H9 (cell line): ENCODE measurements around the gene RPS14. TPM values are rescaled to one million over a fixed set of nuclear protein-coding genes. Genes with fewer than 3 reads are reported as not detected.
A peak's percentile ranks its signal among the peaks of the same experiment; 100 is the strongest.

Experiments used
- DNase-seq: peaks from one replicate; pipeline ENCODE4 v3.0.0-alpha.2; 2017
- H2AFZ ChIP-seq: one replicate; pipeline ENCODE4 v1.6.1; 2013; ENCODE audit warnings: mild to moderate bottlenecking, low read length, control low read depth, moderate library complexity
- H2AK5ac ChIP-seq: 2 replicates; pipeline ENCODE4 v1.6.1; 2013; ENCODE audit warnings: low read length, control low read depth, mixed read lengths; ENCODE audit not compliant: insufficient read length
- H2BK120ac ChIP-seq: one replicate; pipeline ENCODE4 v1.6.1; 2013; ENCODE audit warnings: low read depth, mild to moderate bottlenecking, low read length, control low read depth, inconsistent platforms; ENCODE audit not compliant: poor library complexity, severe bottlenecking
- H2BK12ac ChIP-seq: 2 replicates; pipeline ENCODE4 v1.6.1; 2013; ENCODE audit warnings: low read length, control low read depth, mixed read lengths, low read depth; ENCODE audit not compliant: insufficient read length
- H2BK15ac ChIP-seq: 2 replicates; pipeline ENCODE4 v1.6.1; 2013; ENCODE audit warnings: low read depth, low read length, control low read depth
- H2BK20ac ChIP-seq: one replicate; pipeline ENCODE4 v1.6.1; 2013; ENCODE audit warnings: low read depth, mild to moderate bottlenecking, low read length, control low read depth, inconsistent platforms; ENCODE audit not compliant: poor library complexity, severe bottlenecking
- H2BK5ac ChIP-seq: 2 replicates; pipeline ENCODE4 v1.6.1; 2013; ENCODE audit warnings: low read length, control low read depth, mixed read lengths; ENCODE audit not compliant: insufficient read length
- H3K14ac ChIP-seq: 2 replicates; pipeline ENCODE4 v1.6.1; 2013; ENCODE audit warnings: low read length, control low read depth; ENCODE audit not compliant: insufficient read depth
- H3K18ac ChIP-seq: 2 replicates; pipeline ENCODE4 v1.6.1; 2013; ENCODE audit warnings: low read depth, mild to moderate bottlenecking, mixed read lengths, low read length, control low read depth; ENCODE audit not compliant: insufficient read length
- H3K23ac ChIP-seq: 2 replicates; pipeline ENCODE4 v1.6.1; 2013; ENCODE audit warnings: low read length, control low read depth, mixed read lengths, low read depth; ENCODE audit not compliant: insufficient read length
- H3K23me2 ChIP-seq: 2 replicates; pipeline ENCODE4 v1.6.1; 2013; ENCODE audit warnings: low read depth, mild to moderate bottlenecking, mixed read lengths, low read length, control low read depth; ENCODE audit not compliant: insufficient read length, poor library complexity, severe bottlenecking
- H3K27ac ChIP-seq: 2 replicates; pipeline ENCODE4 v1.5.1; 2013; ENCODE audit warnings: low read length, control low read depth, mixed read lengths, low read depth; ENCODE audit not compliant: insufficient read length
- H3K27me3 ChIP-seq: 2 replicates; pipeline ENCODE4 v1.6.1; 2013; ENCODE audit warnings: low read length, control low read depth, inconsistent platforms; ENCODE audit not compliant: insufficient read depth
- H3K4ac ChIP-seq: 2 replicates; pipeline ENCODE4 v1.6.1; 2013; ENCODE audit warnings: low read depth, mild to moderate bottlenecking, control low read depth, inconsistent platforms, low read length, moderate library complexity
- H3K4me1 ChIP-seq: 2 replicates; pipeline ENCODE4 v1.6.1; 2013; ENCODE audit warnings: low read length, control low read depth, inconsistent platforms; ENCODE audit not compliant: insufficient read depth
- H3K4me2 ChIP-seq: 2 replicates; pipeline ENCODE4 v1.6.1; 2013; ENCODE audit warnings: low read length, control low read depth, mixed read lengths; ENCODE audit not compliant: insufficient read length, insufficient read depth
- H3K56ac ChIP-seq: 2 replicates; pipeline ENCODE4 v1.6.1; 2013; ENCODE audit warnings: low read depth, mild to moderate bottlenecking, mixed read lengths, low read length, control low read depth; ENCODE audit not compliant: insufficient read length
- H3K79me1 ChIP-seq: 2 replicates; pipeline ENCODE4 v1.6.1; 2013; ENCODE audit warnings: low read depth, mild to moderate bottlenecking, moderate library complexity, low read length, control low read depth, inconsistent platforms; ENCODE audit not compliant: insufficient read depth, poor library complexity, severe bottlenecking
- H3K79me2 ChIP-seq: 2 replicates; pipeline ENCODE4 v1.6.1; 2013; ENCODE audit warnings: low read length, control low read depth, inconsistent platforms; ENCODE audit not compliant: insufficient read depth
- H3K9ac ChIP-seq: 2 replicates; pipeline ENCODE4 v1.6.1; 2013; ENCODE audit warnings: low read length, control low read depth, mixed read lengths; ENCODE audit not compliant: insufficient read length; ENCODE audit errors: extremely low read depth
- H3K9me3 ChIP-seq: one replicate; pipeline ENCODE4 v1.6.1; 2013; ENCODE audit warnings: low read depth, low read length, inconsistent platforms; ENCODE audit not compliant: control insufficient read depth
- H3T11ph ChIP-seq: one replicate; pipeline ENCODE4 v1.6.1; 2013; ENCODE audit warnings: mild to moderate bottlenecking, low read length, control low read depth, inconsistent platforms
- H4K20me1 ChIP-seq: one replicate; pipeline ENCODE4 v1.6.1; 2013; ENCODE audit not compliant: control insufficient read depth, insufficient read length, insufficient read depth
- H4K5ac ChIP-seq: 2 replicates; pipeline ENCODE4 v1.6.1; 2013; ENCODE audit warnings: low read depth, mild to moderate bottlenecking, mixed read lengths, low read length, control low read depth; ENCODE audit not compliant: insufficient read length
- H4K8ac ChIP-seq: replicated peaks from 2 replicates; pipeline ENCODE4 v1.6.1; 2013; ENCODE audit warnings: low read length, control low read depth, mixed read lengths, low read depth; ENCODE audit not compliant: insufficient read length
- H4K91ac ChIP-seq: 2 replicates; pipeline ENCODE4 v1.6.1; 2013; ENCODE audit warnings: low read depth, mild to moderate bottlenecking, moderate library complexity, mixed read lengths, low read length, control low read depth; ENCODE audit not compliant: insufficient read length
- H3K27ac Mint-ChIP-seq, 3 experiments: 2 replicates in 2 of 3; 3 replicates in 1 of 3; pipeline ENCODE4 v1.8.0; 2020 to 2021; ENCODE audit warnings: mixed read lengths in 3 of 3, mild to moderate bottlenecking in 1 of 3, moderate library complexity in 1 of 3
- H3K27me3 Mint-ChIP-seq: 2 replicates; pipeline ENCODE4 v1.8.0; 2021; ENCODE audit warnings: low read depth, mild to moderate bottlenecking, moderate library complexity, mixed read lengths
- H3K36me3 Mint-ChIP-seq, 3 experiments: 2 replicates in 2 of 3; 3 replicates in 1 of 3; pipeline ENCODE4 v1.8.0; 2020 to 2021; ENCODE audit warnings: low read depth in 3 of 3, mixed read lengths in 3 of 3; ENCODE audit not compliant: insufficient read depth in 1 of 3
- H3K4me1 Mint-ChIP-seq, 2 experiments: 2 replicates each; pipeline ENCODE4 v1.8.0; 2020; ENCODE audit warnings: mixed read lengths in 2 of 2
- H3K4me3 Mint-ChIP-seq, 2 experiments: 2 replicates in 1 of 2; 3 replicates in 1 of 2; pipeline ENCODE4 v1.8.0; 2020 to 2021; ENCODE audit warnings: mild to moderate bottlenecking in 2 of 2, mixed read lengths in 2 of 2, moderate library complexity in 1 of 2
- H3K9me3 Mint-ChIP-seq, 2 experiments: 2 replicates in 1 of 2; 3 replicates in 1 of 2; pipeline ENCODE4 v1.8.0; 2020; ENCODE audit warnings: mild to moderate bottlenecking in 2 of 2, mixed read lengths in 2 of 2, moderate library complexity in 1 of 2
- WGBS: extraction: QIAGEN DNeasy Blood & Tissue Kit; methylation state at CpG from one replicate; pipeline ENCODE4 v1.1.7; 2013; ENCODE audit warnings: missing lambda C conversion rate, low lambda C conversion rate, mixed read lengths; ENCODE audit not compliant: insufficient read length; ENCODE audit errors: extremely low coverage; 5-methylcytosine and 5-hydroxymethylcytosine counted together
- total RNA-seq: library from RNA; stranded (reverse); gene quantifications from 2 replicates; pipeline ENCODE4 v1.2.1, GENCODE V29; 2021
- TF ChIP-seq, protein P1 (sequence below): fragments of 200-600 bp; sonication (generic); conservative IDR thresholded peaks from 3 replicates; pipeline ENCODE4 v1.8.0; 2021; ENCODE audit warnings: antibody characterized with exemption, mild to moderate bottlenecking

RPS14 gene
- total RNA-seq, 1 experiment from 2014 or later: 2,533 TPM

DNA sequence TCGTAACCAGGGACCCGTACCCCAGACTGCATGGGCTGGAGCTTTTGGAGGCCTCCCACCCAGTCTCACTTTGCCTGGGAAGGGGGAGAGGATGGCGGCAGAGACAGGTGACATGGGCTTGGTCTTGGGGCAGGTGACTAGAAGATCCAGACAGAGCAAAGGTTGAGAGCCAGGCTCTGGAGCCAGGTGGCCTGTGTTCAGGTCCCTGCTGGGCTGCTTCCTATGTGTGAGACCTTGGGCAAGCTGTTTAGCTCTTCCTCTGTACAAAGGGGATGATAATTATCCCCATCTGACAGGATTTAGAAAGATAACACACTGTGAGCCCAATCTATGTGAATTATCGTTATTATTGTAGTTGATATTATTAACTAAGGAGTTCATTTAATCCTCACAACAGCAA is 42.3 kb upstream of the RPS14 start:
- TF ChIP-seq, protein P1, sequence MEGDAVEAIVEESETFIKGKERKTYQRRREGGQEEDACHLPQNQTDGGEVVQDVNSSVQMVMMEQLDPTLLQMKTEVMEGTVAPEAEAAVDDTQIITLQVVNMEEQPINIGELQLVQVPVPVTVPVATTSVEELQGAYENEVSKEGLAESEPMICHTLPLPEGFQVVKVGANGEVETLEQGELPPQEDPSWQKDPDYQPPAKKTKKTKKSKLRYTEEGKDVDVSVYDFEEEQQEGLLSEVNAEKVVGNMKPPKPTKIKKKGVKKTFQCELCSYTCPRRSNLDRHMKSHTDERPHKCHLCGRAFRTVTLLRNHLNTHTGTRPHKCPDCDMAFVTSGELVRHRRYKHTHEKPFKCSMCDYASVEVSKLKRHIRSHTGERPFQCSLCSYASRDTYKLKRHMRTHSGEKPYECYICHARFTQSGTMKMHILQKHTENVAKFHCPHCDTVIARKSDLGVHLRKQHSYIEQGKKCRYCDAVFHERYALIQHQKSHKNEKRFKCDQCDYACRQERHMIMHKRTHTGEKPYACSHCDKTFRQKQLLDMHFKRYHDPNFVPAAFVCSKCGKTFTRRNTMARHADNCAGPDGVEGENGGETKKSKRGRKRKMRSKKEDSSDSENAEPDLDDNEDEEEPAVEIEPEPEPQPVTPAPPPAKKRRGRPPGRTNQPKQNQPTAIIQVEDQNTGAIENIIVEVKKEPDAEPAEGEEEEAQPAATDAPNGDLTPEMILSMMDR: no peak
- Mint-ChIP-seq H3K27me3 (no peaks in the 10 kb centered on the region), H3K36me3 (peaks cover 2 to 13% (median 4%) of the 10 kb centered on the region in 3 experiments; a peak in 4 of 7 replicates), H3K27ac (peak overlapping the region in 2 of 3 experiments; percentile 64 to 80; a peak in 2 of 7 replicates), H3K4me3 (0 out of 5 replicates have a peak overlapping the region, but pooled peaks of 1 of the 2 experiments have one; percentile 14), H3K4me1 (peaks cover 64 to 65% of the 10 kb centered on the region in 2 experiments), H3K9me3 (no peaks in the 10 kb centered on the region)
- H3K56ac ChIP-seq: no peak overlapping the region
- no peak overlapping the region for H3K9ac ChIP-seq
- H4K91ac ChIP-seq: no peak overlapping the region
- no peak overlapping the region for H3K4me2 ChIP-seq
- peaks cover 10% of the 10 kb centered on the region for H3K79me1 ChIP-seq
- H3K9me3 ChIP-seq: no peaks in the 10 kb centered on the region
- no peak for DNase-seq
- H2BK15ac ChIP-seq: no peak overlapping the region
- peaks cover 19% of the 10 kb centered on the region for H3K4me1 ChIP-seq
- H3K27ac ChIP-seq: no peak overlapping the region
- no peak overlapping the region for H4K5ac ChIP-seq
- H2AFZ ChIP-seq: no peak overlapping the region
- H3K14ac ChIP-seq: no peak overlapping the region
- H4K20me1 ChIP-seq: peaks cover 2% of the 10 kb centered on the region
- H3K23ac ChIP-seq: no peak overlapping the region
- H3T11ph ChIP-seq: no peak overlapping the region
- H3K23me2 ChIP-seq: no peaks in the 10 kb centered on the region
- no peak overlapping the region for H3K4ac ChIP-seq
- no peak overlapping the region for H2BK120ac ChIP-seq
- no peaks in the 10 kb centered on the region for H3K27me3 ChIP-seq
- no peak overlapping the region for H3K18ac ChIP-seq
- H2BK20ac ChIP-seq: no peak overlapping the region
- WGBS: no CpG with 5 or more reads among the region's 4 CpGs
- no peak overlapping the region for H2AK5ac ChIP-seq
- no peak overlapping the region for H4K8ac ChIP-seq
- H2BK12ac ChIP-seq: no peak overlapping the region
- no peak overlapping the region for H2BK5ac ChIP-seq
- H3K79me2 ChIP-seq: peaks cover 37% of the 10 kb centered on the region; the same call in 1 of the 2 replicates
